MM.1S (cell line): ENCODE results near the gene WASHC3.

Experiments
- DNase-seq: peaks from one replicate; pipeline ENCODE4 v3.0.0-alpha.2; 2015
- H2AFZ ChIP-seq: fragments of 300-600 bp; sonication (generic); 2 replicates; pipeline ENCODE4 v1.6.0; 2016; ENCODE audit warnings: antibody characterized with exemption, low read length
- H3F3A ChIP-seq: fragments of 300-600 bp; sonication (generic); 2 replicates; pipeline ENCODE4 v1.6.1; 2016; ENCODE audit warnings: mild to moderate bottlenecking, antibody characterized with exemption, low read length, moderate library complexity, mixed read lengths; ENCODE audit not compliant: insufficient read depth
- H3K27ac ChIP-seq: fragments of 300-600 bp; sonication (generic); 2 replicates; pipeline ENCODE4 v1.5.1; 2016; ENCODE audit warnings: mild to moderate bottlenecking, low read length
- H3K27me3 ChIP-seq: fragments of 300-600 bp; sonication (generic); replicated peaks from 2 replicates; pipeline ENCODE4 v1.6.0; 2016; ENCODE audit warnings: low read length; ENCODE audit not compliant: insufficient read depth
- H3K36me3 ChIP-seq: fragments of 300-600 bp; sonication (generic); replicated peaks from 2 replicates; pipeline ENCODE4 v1.6.1; 2016; ENCODE audit warnings: mild to moderate bottlenecking, low read length, mixed read lengths; ENCODE audit not compliant: insufficient read depth
- H3K4me1 ChIP-seq: fragments of 300-600 bp; sonication (generic); 2 replicates; pipeline ENCODE4 v1.6.1; 2016; ENCODE audit warnings: low read length, mixed read lengths
- H3K4me2 ChIP-seq: fragments of 300-600 bp; sonication (generic); 2 replicates; pipeline ENCODE4 v1.6.0; 2016; ENCODE audit warnings: low read depth, low read length
- H3K4me3 ChIP-seq: fragments of 300-600 bp; sonication (generic); 2 replicates; pipeline ENCODE4 v1.5.1; 2016; ENCODE audit warnings: low read length, mixed read lengths
- H3K79me2 ChIP-seq: fragments of 300-600 bp; sonication (generic); 2 replicates; pipeline ENCODE4 v1.6.1; 2016; ENCODE audit warnings: mixed run types, low read length, mixed read lengths
- H3K9ac ChIP-seq: fragments of 300-600 bp; sonication (generic); 2 replicates; pipeline ENCODE4 v1.6.1; 2016; ENCODE audit warnings: low read length, mixed read lengths
- H3K9me2 ChIP-seq: fragments of 300-600 bp; sonication (generic); replicated peaks from 2 replicates; pipeline ENCODE4 v1.6.1; 2016; ENCODE audit warnings: mild to moderate bottlenecking, low read length, mixed read lengths; ENCODE audit not compliant: insufficient read depth
- H3K9me3 ChIP-seq: fragments of 300-600 bp; sonication (generic); replicated peaks from 2 replicates; pipeline ENCODE4 v1.6.1; 2016; ENCODE audit warnings: mild to moderate bottlenecking, low read length, mixed read lengths; ENCODE audit not compliant: insufficient read depth
- H4K20me1 ChIP-seq: fragments of 300-600 bp; sonication (generic); 2 replicates; pipeline ENCODE4 v1.6.1; 2016; ENCODE audit warnings: mild to moderate bottlenecking, low read length, moderate library complexity, mixed read lengths; ENCODE audit not compliant: insufficient read depth
- CTCF ChIP-seq: fragments of 300-600 bp; sonication (generic); IDR thresholded peaks from 2 replicates; pipeline ENCODE4 v1.5.1; 2016; ENCODE audit warnings: antibody characterized with exemption, low read length, mixed read lengths
- EZH2 ChIP-seq: fragments of 300-600 bp; sonication (generic); optimal IDR thresholded peaks from 2 replicates; pipeline ENCODE3; 2017; ENCODE audit warnings: low read depth, mild to moderate bottlenecking, antibody characterized with exemption, low read length, mixed read lengths
- EZH2phosphoT487 ChIP-seq: fragments of 300-600 bp; sonication (generic); IDR thresholded peaks from 2 replicates; pipeline ENCODE4 v1.6.1; 2018; ENCODE audit warnings: antibody characterized with exemption, low read length

WASHC3 gene

DNA sequence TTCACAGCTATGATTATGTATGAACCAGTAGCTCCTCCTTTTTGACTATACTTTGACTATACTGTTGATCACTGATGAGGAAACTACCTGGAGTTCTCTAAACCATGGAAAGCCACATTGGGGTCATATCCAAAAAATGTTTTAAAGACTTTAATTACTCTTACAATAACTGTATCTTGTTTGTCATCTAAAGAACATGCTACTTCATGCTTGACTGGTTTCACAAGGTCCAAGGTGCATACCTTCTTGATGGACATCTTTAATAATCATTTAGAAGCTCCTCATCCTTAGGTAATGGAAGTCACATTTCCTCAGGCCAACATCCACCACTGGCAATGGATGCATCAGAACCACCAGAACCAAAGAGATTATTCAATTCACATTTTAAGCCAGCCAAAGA lies 29.9 kb downstream of the WASHC3 start:
- H3K4me1 ChIP-seq = no peaks in the 10 kb centered on the region
- no peaks in the 10 kb centered on the region for H3F3A ChIP-seq
- no peak overlapping the region for H2AFZ ChIP-seq
- no peak for TF ChIP-seq CTCF
- no peak for TF ChIP-seq EZH2phosphoT487
- no peak for TF ChIP-seq EZH2
- no peaks in the 10 kb centered on the region for H3K9me3 ChIP-seq
- no peaks in the 10 kb centered on the region for H3K79me2 ChIP-seq
- H3K4me3 ChIP-seq = no peak overlapping the region
- H4K20me1 ChIP-seq = no peaks in the 10 kb centered on the region
- no peaks in the 10 kb centered on the region for H3K27me3 ChIP-seq
- no peaks in the 10 kb centered on the region for H3K9me2 ChIP-seq
- H3K36me3 ChIP-seq = no peaks in the 10 kb centered on the region
- H3K9ac ChIP-seq = no peak overlapping the region
- H3K4me2 ChIP-seq = no peak overlapping the region
- DNase-seq = no peak
- H3K27ac ChIP-seq = no peak overlapping the region

DNA sequence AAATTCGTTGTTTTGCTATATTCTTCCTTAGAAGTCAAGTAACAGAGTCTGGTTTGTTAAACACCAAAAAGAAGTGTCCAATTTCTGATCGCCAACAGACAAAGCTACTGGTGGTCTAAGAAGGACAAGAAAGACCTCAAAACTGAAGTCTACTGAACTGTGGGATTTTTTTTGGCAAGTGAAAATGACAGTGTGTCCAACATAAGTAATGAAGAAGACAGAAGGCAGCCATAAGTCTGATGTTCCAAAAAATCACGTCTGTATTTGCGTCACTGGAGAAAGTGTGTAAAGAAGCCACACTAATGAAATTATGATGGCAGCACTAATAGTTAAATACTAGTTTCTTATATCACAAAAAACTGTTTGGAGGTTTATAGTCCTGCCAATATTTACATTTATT lies 32.6 kb downstream of the WASHC3 start:
- H3K4me3 ChIP-seq = no peak overlapping the region
- no peaks in the 10 kb centered on the region for H3F3A ChIP-seq
- no peak for DNase-seq
- no peak overlapping the region for H2AFZ ChIP-seq
- no peaks in the 10 kb centered on the region for H3K9me3 ChIP-seq
- no peaks in the 10 kb centered on the region for H3K9me2 ChIP-seq
- no peak overlapping the region for H3K9ac ChIP-seq
- H3K4me2 ChIP-seq = no peak overlapping the region
- H3K79me2 ChIP-seq = no peaks in the 10 kb centered on the region
- no peaks in the 10 kb centered on the region for H4K20me1 ChIP-seq
- no peaks in the 10 kb centered on the region for H3K4me1 ChIP-seq
- no peaks in the 10 kb centered on the region for H3K36me3 ChIP-seq
- H3K27ac ChIP-seq = no peak overlapping the region
- TF ChIP-seq EZH2phosphoT487 (no peak), CTCF (no peak), EZH2 (no peak)
- H3K27me3 ChIP-seq = no peaks in the 10 kb centered on the region

DNA sequence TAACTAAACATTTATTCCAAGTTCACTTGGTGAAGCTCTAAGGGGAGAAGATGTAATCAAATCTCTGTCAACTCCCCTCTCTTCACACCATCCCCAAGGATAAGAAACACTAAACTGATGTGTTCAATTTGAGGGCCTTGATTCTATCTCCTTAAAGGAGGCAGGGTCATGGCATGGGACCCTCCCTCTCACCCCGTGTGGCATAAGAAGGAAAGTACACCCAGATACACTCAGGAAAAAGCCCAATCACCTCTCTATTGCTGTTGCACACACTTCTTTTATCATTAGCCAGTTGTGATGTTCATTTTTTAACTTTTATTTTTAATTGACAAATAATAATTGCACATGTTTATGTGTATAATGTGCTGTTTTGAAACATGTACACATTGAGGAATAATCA lies 35.1 kb downstream of the WASHC3 start:
- no peaks in the 10 kb centered on the region for H3F3A ChIP-seq
- no peaks in the 10 kb centered on the region for H3K36me3 ChIP-seq
- no peak overlapping the region for H2AFZ ChIP-seq
- H3K9me3 ChIP-seq = no peaks in the 10 kb centered on the region
- TF ChIP-seq EZH2phosphoT487 (no peak), EZH2 (no peak), CTCF (no peak; the same call in 1 of the 2 replicates)
- H4K20me1 ChIP-seq = no peaks in the 10 kb centered on the region
- DNase-seq = no peak
- H3K9me2 ChIP-seq = no peaks in the 10 kb centered on the region
- H3K4me1 ChIP-seq = no peaks in the 10 kb centered on the region
- H3K9ac ChIP-seq = no peak overlapping the region
- no peak overlapping the region for H3K4me2 ChIP-seq
- H3K27me3 ChIP-seq = no peaks in the 10 kb centered on the region
- no peaks in the 10 kb centered on the region for H3K79me2 ChIP-seq
- no peak overlapping the region for H3K27ac ChIP-seq
- no peak overlapping the region for H3K4me3 ChIP-seq
